SU-DHL-6 (cell line): Measurements from ENCODE around the gene ADM2.

Source experiments
- CTCF ChIP-seq: fragments of 200-600 bp; sonication (generic); IDR thresholded peaks from one replicate; pipeline ENCODE4 v1.5.1; 2017; ENCODE audit warnings: antibody characterized with exemption, mild to moderate bottlenecking, low read length, moderate library complexity; ENCODE audit not compliant: insufficient read depth, poor library complexity, severe bottlenecking
- EZH2phosphoT487 ChIP-seq: fragments of 200-600 bp; sonication (generic), shearing (Covaris generic); conservative IDR thresholded peaks from 2 replicates; pipeline ENCODE4 v1.6.1; 2018; ENCODE audit warnings: mild to moderate bottlenecking, antibody characterized with exemption, low read length, moderate library complexity, mixed read lengths

- no peak for TF ChIP-seq CTCF
- no peak for TF ChIP-seq EZH2phosphoT487
These were observed 46.5 kb upstream of the ADM2 start for GRCh38 chr22:50434849-50435248.
